Gastrocnemius medialis (tissue), 4 donors: ENCODE data around the gene GJB6.

Experiments used
- POLR2A ChIP-seq, 2 donors: fragments of 450-650 bp; IDR thresholded peaks; one replicate each; pipeline ENCODE4 v1.6.1; 2017; ENCODE audit warnings: antibody characterized with exemption in 2 of 2, mild to moderate bottlenecking in 2 of 2, moderate library complexity in 2 of 2
- TF ChIP-seq, protein P1 (sequence below), 5 experiments: fragments of 450-650 bp in 3 of 5; fragments of 200-600 bp in 2 of 5; sonication (generic) in 2 of 5; IDR thresholded peaks in 4 of 5; conservative IDR thresholded peaks in 1 of 5; 1 replicate in 4 of 5; 2 replicates in 1 of 5; pipeline ENCODE4 v1.5.1; 2016 to 2019; ENCODE audit warnings: antibody characterized with exemption in 5 of 5, mild to moderate bottlenecking in 3 of 5, moderate library complexity in 3 of 5

DNA sequence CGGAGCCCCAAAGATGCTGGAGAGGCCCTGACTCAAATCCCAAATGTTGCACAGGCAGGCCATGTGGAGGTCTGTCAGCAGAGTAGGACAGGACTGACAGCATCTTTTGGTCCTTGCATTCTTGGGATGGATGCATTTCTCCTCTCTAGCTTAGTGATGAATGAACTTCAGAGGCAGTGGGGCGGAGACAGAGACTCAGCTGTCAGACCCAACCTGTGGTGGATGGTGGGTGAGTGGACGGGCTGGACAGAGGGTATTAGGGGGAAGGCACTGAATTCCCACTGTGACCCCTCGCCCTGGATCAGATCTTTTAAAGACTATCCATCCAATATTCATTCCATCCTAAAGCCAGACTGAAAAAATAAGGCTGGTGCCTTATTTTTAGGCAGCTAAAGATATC, 39.3 kb upstream of the GJB6 start:
- TF ChIP-seq, protein P1, sequence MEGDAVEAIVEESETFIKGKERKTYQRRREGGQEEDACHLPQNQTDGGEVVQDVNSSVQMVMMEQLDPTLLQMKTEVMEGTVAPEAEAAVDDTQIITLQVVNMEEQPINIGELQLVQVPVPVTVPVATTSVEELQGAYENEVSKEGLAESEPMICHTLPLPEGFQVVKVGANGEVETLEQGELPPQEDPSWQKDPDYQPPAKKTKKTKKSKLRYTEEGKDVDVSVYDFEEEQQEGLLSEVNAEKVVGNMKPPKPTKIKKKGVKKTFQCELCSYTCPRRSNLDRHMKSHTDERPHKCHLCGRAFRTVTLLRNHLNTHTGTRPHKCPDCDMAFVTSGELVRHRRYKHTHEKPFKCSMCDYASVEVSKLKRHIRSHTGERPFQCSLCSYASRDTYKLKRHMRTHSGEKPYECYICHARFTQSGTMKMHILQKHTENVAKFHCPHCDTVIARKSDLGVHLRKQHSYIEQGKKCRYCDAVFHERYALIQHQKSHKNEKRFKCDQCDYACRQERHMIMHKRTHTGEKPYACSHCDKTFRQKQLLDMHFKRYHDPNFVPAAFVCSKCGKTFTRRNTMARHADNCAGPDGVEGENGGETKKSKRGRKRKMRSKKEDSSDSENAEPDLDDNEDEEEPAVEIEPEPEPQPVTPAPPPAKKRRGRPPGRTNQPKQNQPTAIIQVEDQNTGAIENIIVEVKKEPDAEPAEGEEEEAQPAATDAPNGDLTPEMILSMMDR (IDR thresholded peaks at IDR 0.05 in 4 of 5, conservative IDR thresholded peaks at IDR 0.05 in 1 of 5), result no peak
- TF ChIP-seq POLR2A (IDR thresholded peaks at IDR 0.05), result no peak
